GM12878 (cell line): ENCODE measurements around the gene FHOD3. TPM values are rescaled to one million over a fixed set of nuclear protein-coding genes. Genes with fewer than 3 reads are reported as not detected.

Source experiments
- ATAC-seq: fragments of 200-7000 bp; cut with Tn5 transposase; 3 replicates; pipeline ENCODE4 v1.9.1; 2020; ENCODE audit warnings: mild to moderate bottlenecking, moderate library complexity
- BruUV-seq: library from RNA; stranded (reverse); fragments of 400-500 nt; replicated peaks from 2 replicates; lab custom pipeline; 2021; lab: Mats Ljungman, UMichigan
- CTCF ChIA-PET: fragments of 300-600 bp; sonication (Branson Sonifier 250); formaldehyde crosslinking; extraction: SDS; loops from one replicate; lab custom pipeline; 2021; ENCODE audit warnings: inconsistent platforms; lab: Yijun Ruan, JAX
- POLR2A ChIA-PET: fragments of 350-600 bp; formaldehyde crosslinking; extraction: SDS; loops from one replicate; lab custom pipeline; 2021; ENCODE audit warnings: inconsistent platforms; lab: Charles Lee
- RAD21 ChIA-PET: fragments of 300-600 bp; sonication (Branson Sonifier 250); formaldehyde crosslinking; loops from one replicate; lab custom pipeline; 2023; ENCODE audit warnings: antibody characterized with exemption; ENCODE audit not compliant: unreplicated experiment; lab: Charles Lee
- SMC1A ChIA-PET: fragments of 300-600 bp; sonication (Branson Sonifier 250); formaldehyde crosslinking; loops from one replicate; lab custom pipeline; 2023; ENCODE audit not compliant: unreplicated experiment, uncharacterized antibody; lab: Charles Lee
- DNase-seq: peaks from one replicate; pipeline ENCODE4 v3.0.0-alpha.2; 2011; ENCODE audit warnings: low read depth, low spot score
- FAIRE-seq: peaks from 3 replicates; lab custom pipeline; 2011; peaks lifted over from hg19 to GRCh38; lab: Jason Lieb, UNC
- H2AFZ ChIP-seq: 2 replicates; pipeline ENCODE4 v1.6.0; 2011; ENCODE audit warnings: low read depth, low read length, control low read depth; ENCODE audit not compliant: control insufficient read depth
- H3K27ac ChIP-seq: 2 replicates; pipeline ENCODE4 v1.5.1; 2011; ENCODE audit warnings: control low read depth; ENCODE audit not compliant: control insufficient read depth, insufficient read depth
- H3K27me3 ChIP-seq, 2 experiments: replicated peaks in 1 of 2; 2 replicates each; pipeline versions ENCODE4 v1.6.0 to v1.6.1; 2011; ENCODE audit warnings: low read length in 1 of 2; ENCODE audit not compliant: control insufficient read depth in 2 of 2, insufficient read depth in 2 of 2
- H3K36me3 ChIP-seq, 2 experiments: 2 replicates each; pipeline ENCODE4 v1.5.1; 2011; ENCODE audit warnings: low read length in 1 of 2; ENCODE audit not compliant: control insufficient read depth in 2 of 2, insufficient read depth in 2 of 2
- H3K4me1 ChIP-seq: 2 replicates; pipeline ENCODE4 v1.6.1; 2011; ENCODE audit warnings: mild to moderate bottlenecking, low read length, moderate library complexity, mixed read lengths; ENCODE audit not compliant: control insufficient read depth, insufficient read depth
- H3K4me2 ChIP-seq: 2 replicates; pipeline ENCODE4 v1.6.0; 2011; ENCODE audit warnings: control low read depth; ENCODE audit not compliant: control insufficient read depth, insufficient read depth
- H3K4me3 ChIP-seq: fragments of 200-600 bp; sonication (generic); 2 replicates; pipeline ENCODE4 v1.5.1; 2016
- H3K79me2 ChIP-seq: 2 replicates; pipeline ENCODE4 v1.6.0; 2011; ENCODE audit warnings: low read length; ENCODE audit not compliant: control insufficient read depth, insufficient read depth
- H3K9ac ChIP-seq: 2 replicates; pipeline ENCODE4 v1.8.0; 2011; ENCODE audit warnings: low read length, control low read depth, mixed read lengths; ENCODE audit not compliant: control insufficient read depth, insufficient read depth
- H3K9me3 ChIP-seq: replicated peaks from 3 replicates; pipeline ENCODE4 v1.5.1; 2011; ENCODE audit warnings: mild to moderate bottlenecking, low read length; ENCODE audit not compliant: control insufficient read depth, insufficient read depth
- H4K20me1 ChIP-seq: 2 replicates; pipeline ENCODE4 v1.6.0; 2011; ENCODE audit not compliant: control insufficient read depth, insufficient read depth
- SP1 ChIP-seq: IDR thresholded peaks from one replicate; pipeline ENCODE4 v1.6.1; 2011; ENCODE audit warnings: low read depth, low read length
- ZNF24 ChIP-seq: fragments of 450-650 bp; IDR thresholded peaks from 2 replicates; pipeline ENCODE4 v1.6.1; 2017; ENCODE audit warnings: antibody characterized with exemption, mild to moderate bottlenecking
- WGBS: methylation state at CpG from one replicate; pipeline ENCODE4 v1.1.6; 2016; ENCODE audit warnings: low lambda C conversion rate; ENCODE audit not compliant: insufficient replicate concordance, insufficient coverage; ENCODE audit errors: missing lambda C conversion rate; 5-methylcytosine and 5-hydroxymethylcytosine counted together
- in situ Hi-C: fragments of 300-500 bp; cut with MboI; formaldehyde crosslinking; loops from 9 replicates; pipeline ENCODE4 v1.14.3; 2018; ENCODE audit warnings: mixed read lengths
- intact Hi-C: fragments of 100-400 bp; cut with micrococcal nuclease; formaldehyde crosslinking; loops from one replicate; pipeline ENCODE4 v1.14.2; 2022; ENCODE audit not compliant: unreplicated experiment
- polyA plus RNA-seq, 11 experiments: library from polyadenylated mRNA; depleted of rRNA in 4 of 11; unstranded in 6 of 11; stranded (reverse) in 5 of 11; fragments of >200 nt; fragmentation: Nextera tagmentation in 4 of 11; fragmentation: Illumina TruSeq in 1 of 11; extraction: Ambion mirVana in 4 of 11; extraction: Trizol in 1 of 11; gene quantifications; 1 replicate in 1 of 11; 2 replicates in 10 of 11; pipeline versions ENCODE4 v1.2.1 to v1.2.3, GENCODE V29; 2011 to 2016; ENCODE audit warnings: inconsistent platforms in 2 of 11, missing spikeins in 2 of 11, low read depth in 1 of 11
- total RNA-seq, 4 experiments: library from RNA; depleted of rRNA in 3 of 4; stranded (reverse); fragments of >200 nt in 3 of 4; fragmentation: Illumina TruSeq in 1 of 4; extraction: Trizol in 1 of 4; gene quantifications; 2 replicates each; pipeline versions ENCODE4 v1.2.1 to v1.2.3, GENCODE V29; 2013 to 2021
- TF ChIP-seq, protein P1 (sequence below): fragments of 450-650 bp; IDR thresholded peaks from 2 replicates; pipeline ENCODE4 v1.6.1; 2016; ENCODE audit warnings: mild to moderate bottlenecking, moderate library complexity, borderline replicate concordance

Gene FHOD3
- total and polyA plus RNA-seq, 10 of the 15 experiments (the other 5 are each of a cell fraction or from before 2014, with no cell fraction given) = 0.77 to 26.7 (median 10.4) TPM

DNA sequence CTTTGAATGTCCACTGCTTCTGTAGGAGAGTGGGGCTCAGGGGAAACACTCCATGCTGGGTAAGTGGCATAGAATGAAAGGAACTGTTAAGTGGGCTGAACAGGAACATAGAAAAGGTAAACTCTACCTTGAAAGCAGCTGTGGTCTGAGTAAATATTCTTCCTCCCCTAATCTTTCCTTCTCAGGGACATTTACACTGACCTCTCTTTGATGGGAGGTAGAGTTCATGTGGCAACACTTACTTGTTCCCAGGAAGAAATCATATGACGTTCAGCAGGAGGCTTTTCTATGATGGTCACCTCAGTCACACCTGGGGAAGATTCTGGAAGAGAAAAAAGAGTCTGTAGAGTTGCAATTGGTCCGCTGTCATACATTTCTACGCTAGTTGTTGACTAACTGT, 521.1 kb downstream of the FHOD3 start:
- no peaks in the 10 kb centered on the region for H3K79me2 ChIP-seq
- H2AFZ ChIP-seq = no peak overlapping the region
- intact Hi-C loops (no loop called here), in situ Hi-C loops (loop anchor here (25.0 kb wide), 1 partner anchor 1231 kb away; the partner anchor contains the start of gene GALNT1)
- RAD21 ChIA-PET = no interaction called here
- TF ChIP-seq ZNF24 (no peak), SP1 (no peak)
- TF ChIP-seq, protein P1, sequence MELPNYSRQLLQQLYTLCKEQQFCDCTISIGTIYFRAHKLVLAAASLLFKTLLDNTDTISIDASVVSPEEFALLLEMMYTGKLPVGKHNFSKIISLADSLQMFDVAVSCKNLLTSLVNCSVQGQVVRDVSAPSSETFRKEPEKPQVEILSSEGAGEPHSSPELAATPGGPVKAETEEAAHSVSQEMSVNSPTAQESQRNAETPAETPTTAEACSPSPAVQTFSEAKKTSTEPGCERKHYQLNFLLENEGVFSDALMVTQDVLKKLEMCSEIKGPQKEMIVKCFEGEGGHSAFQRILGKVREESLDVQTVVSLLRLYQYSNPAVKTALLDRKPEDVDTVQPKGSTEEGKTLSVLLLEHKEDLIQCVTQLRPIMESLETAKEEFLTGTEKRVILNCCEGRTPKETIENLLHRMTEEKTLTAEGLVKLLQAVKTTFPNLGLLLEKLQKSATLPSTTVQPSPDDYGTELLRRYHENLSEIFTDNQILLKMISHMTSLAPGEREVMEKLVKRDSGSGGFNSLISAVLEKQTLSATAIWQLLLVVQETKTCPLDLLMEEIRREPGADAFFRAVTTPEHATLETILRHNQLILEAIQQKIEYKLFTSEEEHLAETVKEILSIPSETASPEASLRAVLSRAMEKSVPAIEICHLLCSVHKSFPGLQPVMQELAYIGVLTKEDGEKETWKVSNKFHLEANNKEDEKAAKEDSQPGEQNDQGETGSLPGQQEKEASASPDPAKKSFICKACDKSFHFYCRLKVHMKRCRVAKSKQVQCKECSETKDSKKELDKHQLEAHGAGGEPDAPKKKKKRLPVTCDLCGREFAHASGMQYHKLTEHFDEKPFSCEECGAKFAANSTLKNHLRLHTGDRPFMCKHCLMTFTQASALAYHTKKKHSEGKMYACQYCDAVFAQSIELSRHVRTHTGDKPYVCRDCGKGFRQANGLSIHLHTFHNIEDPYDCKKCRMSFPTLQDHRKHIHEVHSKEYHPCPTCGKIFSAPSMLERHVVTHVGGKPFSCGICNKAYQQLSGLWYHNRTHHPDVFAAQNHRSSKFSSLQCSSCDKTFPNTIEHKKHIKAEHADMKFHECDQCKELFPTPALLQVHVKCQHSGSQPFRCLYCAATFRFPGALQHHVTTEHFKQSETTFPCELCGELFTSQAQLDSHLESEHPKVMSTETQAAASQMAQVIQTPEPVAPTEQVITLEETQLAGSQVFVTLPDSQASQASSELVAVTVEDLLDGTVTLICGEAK = no peak
- POLR2A ChIA-PET = no interaction called here
- H4K20me1 ChIP-seq = no peaks in the 10 kb centered on the region
- FAIRE-seq (no peak), ATAC-seq (no peak), DNase-seq (no peak)
- SMC1A ChIA-PET = interaction anchor here (0.6 kb wide), 1 partner anchor 1046 kb away, joined by 3 read pairs; no protein-coding TSS in a partner anchor
- H3K9me3 ChIP-seq = no peaks in the 10 kb centered on the region
- H3K36me3 ChIP-seq = peaks cover 4 to 5% of the 10 kb centered on the region in 2 experiments; a peak in 3 of 4 replicates
- no peak overlapping the region for H3K9ac ChIP-seq
- BruUV-seq = no TSS peak
- no peak overlapping the region for H3K27ac ChIP-seq
- 97% methylated on average over 3 of the region's 3 CpGs for WGBS
- CTCF ChIA-PET = interaction anchor here (0.7 to 1.4 kb wide), 3 partner anchors 10 to 25 kb away, joined by 4 to 6 read pairs (median 6); partner anchors contain the start of genes KIAA1328 and TPGS2
- no peaks in the 10 kb centered on the region; the same call in 1 of the 2 replicates for H3K4me1 ChIP-seq
- no peak overlapping the region for H3K4me3 ChIP-seq
- no peaks in the 10 kb centered on the region for H3K27me3 ChIP-seq
- no peak overlapping the region for H3K4me2 ChIP-seq
